Stimulated activated CD4-positive, alpha-beta T cell treated with anti-CD3 and anti-CD28 coated beads, Interleukin-4, amount 100 ng/mL, for 1 hour (primary cell): ENCODE results near the gene LMBR1L.
A peak's percentile ranks its signal among the peaks of the same experiment; 100 is the strongest.
"Not testable (repeated sequence)": the region's sequence is repeated elsewhere in the genome, so short reads cannot be mapped to it uniquely, and the experiment has no call there.

Source experiments
- DNase-seq: peaks from one replicate; pipeline ENCODE4 v3.0.0-alpha.2; 2020

Gene LMBR1L

GRCh38 chr12:49110464-49111155, at the start of gene LMBR1L:
LMBR1L (minus strand) TSS chr12:49110847; CDS start chr12:49110555, 292 bp downstream.
- peak; percentile 92 for DNase-seq

DNA sequence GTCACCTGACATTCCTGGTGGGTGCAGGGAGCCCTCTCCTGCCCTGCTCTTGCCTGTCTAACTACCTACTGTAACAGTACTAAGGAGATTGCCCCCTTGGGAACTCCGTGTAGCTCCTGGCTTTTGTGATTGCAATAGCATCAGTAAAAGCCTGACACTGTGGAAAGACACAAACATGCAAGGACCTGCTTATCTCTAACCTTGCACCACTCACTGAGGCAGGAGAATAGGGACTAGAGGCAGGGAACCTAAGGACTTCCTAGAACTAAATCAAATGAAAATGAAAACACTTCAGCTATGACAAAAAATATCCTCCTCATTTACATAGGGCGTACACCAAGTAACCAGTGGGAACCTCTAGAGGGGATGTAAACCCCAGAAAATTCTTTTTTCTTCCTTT, 49.8 kb upstream of the LMBR1L start:
- no peak for DNase-seq

- no peak for DNase-seq
Observed at GRCh38 chr12:49154221-49154620, 43.6 kb upstream of the LMBR1L start.

- no peak for DNase-seq
Observed at GRCh38 chr12:49147384-49147783, 36.7 kb upstream of the LMBR1L start.

DNA sequence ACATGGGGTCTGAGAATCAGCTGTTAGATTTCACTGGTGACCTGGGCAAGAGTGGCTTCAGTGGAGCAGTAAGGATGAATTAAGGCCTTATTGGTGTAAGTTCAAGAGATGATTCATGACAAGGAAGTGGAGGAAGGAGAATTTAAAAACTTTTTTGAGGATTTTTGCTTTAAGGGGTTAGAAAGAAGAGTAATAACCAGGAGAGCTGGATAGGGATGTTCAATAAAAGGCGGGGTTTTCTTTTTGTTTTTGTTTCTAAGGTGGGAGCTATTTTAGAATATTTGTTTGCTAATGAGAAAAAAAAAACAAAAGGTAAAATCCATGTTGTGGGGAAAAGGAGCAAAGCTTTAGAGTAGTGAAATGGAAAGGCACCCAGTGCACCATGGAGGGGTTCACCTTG, 35.8 kb upstream of the LMBR1L start:
- no peak for DNase-seq

GRCh38 chr12:49144384-49144783, 33.7 kb upstream of the LMBR1L start:
- DNase-seq, result no peak

GRCh38 chr12:49138999-49139398, 28.4 kb upstream of the LMBR1L start:
- DNase-seq, result no peak

GRCh38 chr12:49138587-49138986, 27.9 kb upstream of the LMBR1L start:
- DNase-seq, result no peak

- no peak for DNase-seq
Observed at GRCh38 chr12:49137476-49137875, 26.8 kb upstream of the LMBR1L start.

- not testable (repeated sequence) for DNase-seq
Observed at GRCh38 chr12:49136997-49137396, 26.4 kb upstream of the LMBR1L start.

DNA sequence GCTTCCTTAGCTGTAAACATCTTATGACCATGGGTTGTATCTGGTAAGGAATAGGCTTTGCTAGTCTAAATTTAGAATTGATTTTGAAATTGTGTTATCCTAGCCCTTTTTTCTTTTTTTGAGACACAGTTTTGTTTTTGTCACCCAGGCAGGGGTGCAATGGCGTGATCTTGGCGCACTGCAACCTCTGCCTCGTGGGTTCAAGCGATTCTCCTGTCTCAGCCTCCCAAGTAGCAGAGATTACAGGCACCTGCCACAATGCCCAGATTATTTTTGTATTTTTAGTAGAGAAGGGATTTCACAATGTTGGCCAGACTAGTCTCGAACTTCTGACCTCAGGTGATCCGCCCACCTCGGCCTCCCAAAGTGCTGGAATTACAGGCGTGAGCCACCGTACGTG, 22.9 kb upstream of the LMBR1L start:
- no peak for DNase-seq

DNA sequence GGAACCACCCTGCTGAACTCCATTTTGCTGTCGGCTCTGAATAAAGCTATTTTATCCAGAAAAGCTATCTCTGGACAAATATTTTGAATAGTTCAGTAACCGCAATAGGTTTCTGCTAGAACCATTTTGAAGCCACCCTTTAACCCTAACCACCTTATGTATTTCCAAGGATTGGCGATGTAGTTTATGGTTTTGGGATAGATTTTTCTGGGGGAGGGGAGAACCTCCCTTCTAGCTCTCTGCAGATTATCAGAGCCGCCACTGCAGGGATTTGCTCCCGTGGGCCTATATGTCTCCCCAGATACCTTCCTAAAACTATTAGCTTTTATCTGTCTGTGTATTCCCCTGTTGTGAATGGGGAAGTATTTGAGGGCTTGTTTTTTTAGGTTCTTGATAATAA, 22.4 kb upstream of the LMBR1L start:
- no peak for DNase-seq

DNA sequence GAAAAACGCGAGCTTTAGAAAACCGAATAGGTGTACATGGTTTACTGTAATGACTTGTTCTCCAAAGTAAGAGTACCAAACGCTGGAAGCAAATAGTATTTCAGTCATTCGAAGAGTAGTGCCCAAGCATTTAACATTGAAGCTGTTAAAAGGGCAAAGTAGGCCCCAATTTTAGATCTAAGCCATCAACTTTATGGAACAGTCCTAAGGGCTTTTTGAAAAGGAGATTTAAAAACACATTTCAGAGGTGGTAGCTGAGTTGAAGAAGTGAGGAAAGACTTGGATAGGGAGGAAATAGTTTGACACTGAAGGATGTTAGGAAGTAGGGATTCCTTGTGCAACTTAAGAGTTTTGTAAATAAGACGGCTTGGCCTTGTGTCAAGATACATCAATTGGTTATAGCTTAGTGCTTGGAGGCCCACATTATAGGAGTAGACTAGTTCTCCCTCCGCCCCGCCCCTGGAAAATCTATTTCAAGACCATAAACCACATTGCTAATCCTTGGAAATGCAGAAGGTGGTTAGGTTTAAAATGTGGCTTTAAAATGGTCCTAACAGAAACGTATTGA, 21.3 kb upstream of the LMBR1L start:
- DNase-seq, result no peak

GRCh38 chr12:49131051-49131893, 20.6 kb upstream of the LMBR1L start, which contains the start of gene TUBA1B:
TUBA1B (minus strand) TSS chr12:49131395; CDS start chr12:49131300, 95 bp downstream.
- DNase-seq, result peak; percentile 91

DNA sequence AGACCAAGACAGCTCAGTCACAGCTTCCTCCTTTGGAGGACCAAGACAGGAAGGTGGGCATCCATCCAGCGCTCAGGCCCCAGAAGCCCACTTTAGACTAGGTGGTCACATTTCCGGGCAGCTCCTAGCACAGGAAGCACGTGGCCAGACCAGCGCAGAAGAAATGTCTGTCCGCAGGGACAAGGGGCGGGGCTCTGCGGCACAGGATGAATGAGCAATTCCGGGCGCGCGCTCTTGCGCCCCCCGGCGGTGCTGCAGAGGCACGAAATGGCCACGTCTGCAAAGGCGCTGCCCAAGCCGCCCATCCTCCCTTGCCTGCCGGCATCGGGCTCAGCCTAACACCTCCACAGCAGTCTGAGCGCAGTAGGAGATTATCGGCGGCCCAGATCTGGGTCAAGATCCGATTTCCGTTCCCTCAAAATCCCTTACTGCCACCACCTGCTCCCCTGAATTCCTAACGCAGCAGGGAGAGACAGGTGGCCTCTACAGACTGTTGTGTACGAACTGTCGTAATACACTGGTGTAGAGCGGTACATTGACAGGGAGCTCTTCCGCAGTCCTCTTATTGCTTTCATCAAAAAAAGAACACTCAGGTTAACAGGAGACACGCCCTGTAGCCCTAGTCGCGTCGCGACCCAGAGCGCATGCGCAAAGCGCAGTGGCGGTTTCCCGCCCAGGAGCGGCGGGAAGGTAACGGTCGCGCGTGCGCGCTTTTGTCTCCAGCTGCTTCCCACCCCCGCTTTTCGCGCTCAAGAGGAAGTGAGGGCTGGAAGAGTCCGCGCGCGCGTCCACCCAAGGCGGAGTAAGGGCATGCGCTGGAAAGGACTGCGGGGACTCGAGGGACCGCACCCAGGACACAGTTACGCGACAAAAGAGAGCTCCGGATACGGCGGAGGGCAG, 19.8 kb upstream of the LMBR1L start:
- DNase-seq, result peak; percentile 92

- no peak for DNase-seq
Observed at GRCh38 chr12:49129332-49130150, 18.9 kb upstream of the LMBR1L start.

DNA sequence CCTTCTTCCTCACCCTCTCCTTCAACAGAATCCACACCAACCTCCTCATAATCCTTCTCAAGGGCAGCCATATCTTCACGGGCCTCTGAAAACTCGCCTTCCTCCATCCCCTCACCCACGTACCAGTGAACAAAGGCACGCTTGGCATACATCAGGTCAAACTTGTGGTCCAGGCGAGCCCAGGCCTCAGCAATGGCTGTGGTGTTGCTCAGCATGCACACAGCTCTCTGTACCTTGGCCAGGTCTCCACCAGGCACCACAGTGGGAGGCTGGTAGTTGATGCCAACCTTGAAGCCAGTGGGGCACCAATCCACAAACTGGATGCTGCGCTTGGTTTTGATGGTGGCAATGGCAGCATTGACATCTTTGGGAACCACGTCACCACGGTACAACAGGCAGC, 17.3 kb upstream of the LMBR1L start:
- DNase-seq, result not testable (repeated sequence)

DNA sequence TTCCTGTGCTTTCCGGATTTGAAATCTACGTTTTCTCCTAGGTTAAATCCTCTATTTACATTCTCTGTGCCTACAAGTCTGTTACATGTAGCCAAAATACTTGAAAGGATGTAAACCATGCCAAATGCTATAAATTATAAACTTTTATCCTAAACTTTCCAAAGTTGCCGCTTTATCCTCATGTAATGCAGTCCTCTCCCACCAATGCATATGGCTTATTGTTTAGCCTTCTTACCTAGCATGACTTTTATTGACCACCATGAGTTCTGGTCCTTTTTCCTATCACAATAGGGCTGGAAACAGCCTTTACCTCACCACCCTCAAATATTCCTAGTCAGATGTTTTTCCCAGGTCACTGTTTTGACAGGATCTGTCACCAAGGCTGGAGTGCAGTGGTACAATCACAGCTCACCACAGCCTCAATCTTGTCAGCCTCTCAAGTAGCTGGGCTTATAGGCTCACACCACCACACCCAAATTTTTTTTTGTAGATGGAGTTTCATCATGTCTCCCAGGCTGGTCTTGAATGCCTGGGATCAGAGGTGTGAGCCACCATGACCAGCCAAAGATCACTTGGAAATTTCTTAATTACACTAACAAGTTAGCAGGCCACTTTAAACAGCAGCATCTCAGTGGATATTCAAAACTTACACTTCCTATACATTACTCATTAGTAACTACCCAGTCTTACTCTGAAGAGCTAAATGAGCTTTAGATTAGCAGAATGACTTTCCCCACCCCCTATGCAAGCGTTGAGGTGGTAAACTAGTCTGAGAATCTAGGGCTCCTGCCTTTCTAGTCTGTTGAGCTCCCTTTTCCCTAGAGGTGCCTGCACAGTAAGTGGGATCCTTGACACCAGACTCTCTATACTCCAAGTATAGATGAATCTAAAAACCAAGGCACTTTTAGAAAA, 16.5 kb upstream of the LMBR1L start:
- DNase-seq, result no peak

GRCh38 chr12:49121047-49121696, 10.5 kb upstream of the LMBR1L start:
- no peak for DNase-seq

- DNase-seq, result no peak
Observed at GRCh38 chr12:49111206-49111605, 559 bp upstream of the LMBR1L start.
